H1 (cell line): Measurements from ENCODE around the gene DCDC1. TPM values are rescaled to one million over a fixed set of nuclear protein-coding genes. Genes with fewer than 3 reads are reported as not detected.

Experiments used
- CTCF ChIA-PET: fragments of 300-600 bp; sonication (Branson Sonifier 250); formaldehyde crosslinking; loops from one replicate; lab custom pipeline; 2021; ENCODE audit not compliant: partially characterized antibody; lab: Charles Lee
- POLR2A ChIA-PET: fragments of 300-600 bp; sonication (Branson Sonifier 250); formaldehyde crosslinking; loops from one replicate; lab custom pipeline; 2021; ENCODE audit warnings: inconsistent platforms; ENCODE audit not compliant: partially characterized antibody; lab: Charles Lee
- DNase-seq, 2 experiments: peaks; one replicate each; pipeline versions ENCODE4 v3.0.0 to v3.0.0-alpha.2; 2010 to 2022; ENCODE audit warnings: low spot score in 2 of 2, low read depth in 1 of 2, mixed read lengths in 1 of 2
- FAIRE-seq: peaks from 2 replicates; lab custom pipeline; 2011; peaks lifted over from hg19 to GRCh38; lab: Jason Lieb, UNC
- H2AFZ ChIP-seq: 2 replicates; pipeline ENCODE4 v1.8.1; 2012; ENCODE audit warnings: low read length, inconsistent platforms
- H2AK5ac ChIP-seq: 2 replicates; pipeline ENCODE4 v1.6.1; 2013; ENCODE audit warnings: low read depth, low read length
- H2BK120ac ChIP-seq: replicated peaks from 2 replicates; pipeline ENCODE3; 2013; ENCODE audit warnings: low read depth, low read length, inconsistent platforms
- H2BK12ac ChIP-seq: 2 replicates; pipeline ENCODE4 v1.6.1; 2013; ENCODE audit warnings: low read depth, low read length
- H2BK15ac ChIP-seq: 2 replicates; pipeline ENCODE4 v1.6.1; 2013; ENCODE audit warnings: low read length
- H2BK20ac ChIP-seq: 2 replicates; pipeline ENCODE4 v1.6.1; 2013; ENCODE audit warnings: low read length
- H2BK5ac ChIP-seq: 2 replicates; pipeline ENCODE4 v1.6.1; 2013; ENCODE audit warnings: low read depth, low read length
- H3K14ac ChIP-seq: 2 replicates; pipeline ENCODE4 v1.6.1; 2013; ENCODE audit warnings: inconsistent platforms; ENCODE audit not compliant: insufficient read length
- H3K18ac ChIP-seq: 2 replicates; pipeline ENCODE4 v1.6.1; 2013; ENCODE audit warnings: low read length; ENCODE audit errors: extremely low read depth
- H3K23ac ChIP-seq: 2 replicates; pipeline ENCODE4 v1.6.1; 2013; ENCODE audit warnings: inconsistent platforms; ENCODE audit not compliant: insufficient read length
- H3K23me2 ChIP-seq: 2 replicates; pipeline ENCODE4 v1.6.1; 2013; ENCODE audit warnings: low read depth, low read length
- H3K27ac ChIP-seq: 2 replicates; pipeline ENCODE4 v1.6.1; 2011; ENCODE audit warnings: low read depth, low read length, inconsistent platforms
- H3K27me3 ChIP-seq, 4 experiments: replicated peaks in 1 of 4; 1 replicate in 1 of 4; 2 replicates in 3 of 4; pipeline versions ENCODE4 v1.6.1 to v1.8.1; 2011 to 2013; ENCODE audit warnings: low read length in 3 of 4, mild to moderate bottlenecking in 3 of 4, inconsistent platforms in 2 of 4, mixed read lengths in 2 of 4, moderate library complexity in 1 of 4; ENCODE audit not compliant: control insufficient read depth in 3 of 4, insufficient read depth in 3 of 4; ENCODE audit errors: extremely low read depth in 1 of 4
- H3K36me3 ChIP-seq, 4 experiments: 2 replicates each; pipeline versions ENCODE4 v1.6.1 to v1.8.1; 2011 to 2013; ENCODE audit warnings: mild to moderate bottlenecking in 4 of 4, low read length in 3 of 4, moderate library complexity in 2 of 4, control low read depth in 1 of 4, inconsistent platforms in 1 of 4; ENCODE audit not compliant: insufficient read depth in 4 of 4, control insufficient read depth in 2 of 4
- H3K4ac ChIP-seq: replicated peaks from 2 replicates; pipeline ENCODE3; 2013; ENCODE audit warnings: low read length, low read depth, mixed read lengths, inconsistent platforms; ENCODE audit not compliant: insufficient read length
- H3K4me1 ChIP-seq, 4 experiments: replicated peaks in 1 of 4; 1 replicate in 1 of 4; 2 replicates in 3 of 4; pipeline versions ENCODE4 v1.6.1 to v1.8.1; 2011 to 2013; ENCODE audit warnings: low read length in 3 of 4, inconsistent platforms in 2 of 4, mixed read lengths in 1 of 4; ENCODE audit not compliant: insufficient read depth in 4 of 4, control insufficient read depth in 3 of 4
- H3K4me2 ChIP-seq, 2 experiments: 2 replicates each; pipeline versions ENCODE4 v1.6.1 to v1.8.1; 2011 to 2013; ENCODE audit warnings: low read depth in 2 of 2, low read length in 2 of 2, control low read depth in 1 of 2, inconsistent platforms in 1 of 2, mild to moderate bottlenecking in 1 of 2; ENCODE audit not compliant: insufficient read depth in 1 of 2
- H3K4me3 ChIP-seq, 4 experiments: fragments of 200-600, 300-600 bp in 1 of 4; sonication (generic), shearing (Covaris generic), sonication (Bioruptor Twin) in 1 of 4; 2 replicates each; pipeline versions ENCODE4 v1.5.1 to v1.8.1; 2011 to 2016; ENCODE audit warnings: low read length in 4 of 4, low read depth in 3 of 4, control low read depth in 2 of 4, inconsistent platforms in 2 of 4, mild to moderate bottlenecking in 2 of 4, mixed read lengths in 1 of 4, moderate library complexity in 1 of 4; ENCODE audit not compliant: insufficient read depth in 2 of 4; ENCODE audit errors: extremely low read depth in 1 of 4
- H3K56ac ChIP-seq: replicated peaks from 2 replicates; pipeline ENCODE3; 2013; ENCODE audit warnings: low read depth, mild to moderate bottlenecking, mixed read lengths, low read length, inconsistent platforms; ENCODE audit not compliant: insufficient read length
- H3K79me1 ChIP-seq: 2 replicates; pipeline ENCODE4 v1.6.1; 2013; ENCODE audit warnings: low read depth, low read length, control low read depth
- H3K79me2 ChIP-seq, 2 experiments: 2 replicates each; pipeline versions ENCODE4 v1.6.1 to v1.8.1; 2012 to 2013; ENCODE audit warnings: low read length in 2 of 2, mild to moderate bottlenecking in 2 of 2, inconsistent platforms in 1 of 2; ENCODE audit not compliant: insufficient read depth in 2 of 2, control insufficient read depth in 1 of 2
- H3K9ac ChIP-seq, 4 experiments: replicated peaks in 1 of 4; 1 replicate in 1 of 4; 2 replicates in 3 of 4; pipeline versions ENCODE4 v1.6.1 to v1.8.1; 2011 to 2013; ENCODE audit warnings: low read depth in 3 of 4, low read length in 3 of 4, control low read depth in 2 of 4, mild to moderate bottlenecking in 2 of 4, moderate library complexity in 2 of 4, inconsistent platforms in 1 of 4; ENCODE audit errors: extremely low read depth in 1 of 4
- H3K9me3 ChIP-seq, 2 experiments: 2 replicates each; pipeline versions ENCODE4 v1.6.1 to v1.8.1; 2012 to 2013; ENCODE audit warnings: mild to moderate bottlenecking in 2 of 2, moderate library complexity in 2 of 2, control low read depth in 1 of 2, inconsistent platforms in 1 of 2, low read depth in 1 of 2, low read length in 1 of 2, mixed read lengths in 1 of 2; ENCODE audit not compliant: insufficient read depth in 2 of 2
- H4K20me1 ChIP-seq, 2 experiments: replicated peaks in 1 of 2; 2 replicates each; pipeline versions ENCODE3 to v1.8.1; 2011 to 2013; ENCODE audit warnings: inconsistent platforms in 2 of 2, low read length in 2 of 2, mild to moderate bottlenecking in 1 of 2; ENCODE audit not compliant: insufficient read depth in 2 of 2, control insufficient read depth in 1 of 2
- H4K5ac ChIP-seq: 2 replicates; pipeline ENCODE4 v1.6.1; 2013; ENCODE audit warnings: low read length, low read depth, mixed read lengths, inconsistent platforms; ENCODE audit not compliant: insufficient read length
- H4K8ac ChIP-seq: 2 replicates; pipeline ENCODE4 v1.8.0; 2013; ENCODE audit warnings: mild to moderate bottlenecking, moderate library complexity, low read length, inconsistent platforms; ENCODE audit not compliant: insufficient read depth; ENCODE audit errors: extremely low read depth
- H4K91ac ChIP-seq: replicated peaks from 2 replicates; pipeline ENCODE3; 2013; ENCODE audit warnings: low read length, mixed read lengths, inconsistent platforms; ENCODE audit not compliant: insufficient read length
- HDAC2 ChIP-seq, 2 experiments: fragments of 300-600 bp in 1 of 2; sonication (generic) in 1 of 2; IDR thresholded peaks; 2 replicates each; pipeline ENCODE4 v1.6.1; 2011 to 2012; ENCODE audit warnings: low read depth in 2 of 2, low read length in 2 of 2, mild to moderate bottlenecking in 2 of 2, moderate library complexity in 2 of 2, borderline replicate concordance in 1 of 2, inconsistent platforms in 1 of 2
- SUZ12 ChIP-seq: fragments of 200-600 bp; sonication (generic); IDR thresholded peaks from 2 replicates; pipeline ENCODE4 v1.6.1; 2012; ENCODE audit warnings: mild to moderate bottlenecking, inconsistent platforms, low read length, moderate library complexity, mixed read lengths
- WGBS, 2 experiments: shearing (Covaris generic) in 1 of 2; methylation state at CpG; one replicate each; pipeline versions ENCODE4 v1.1.6 to v1.1.7; 2013 to 2015; ENCODE audit warnings: low lambda C conversion rate in 2 of 2, mixed read lengths in 2 of 2, inconsistent platforms in 1 of 2, low coverage in 1 of 2, missing lambda C conversion rate in 1 of 2; ENCODE audit not compliant: insufficient replicate concordance in 2 of 2, insufficient coverage in 1 of 2, insufficient read length in 1 of 2; ENCODE audit errors: extremely low coverage in 1 of 2, missing lambda C conversion rate in 1 of 2; 5-methylcytosine and 5-hydroxymethylcytosine counted together
- polyA plus RNA-seq, 7 experiments: library from polyadenylated mRNA; depleted of rRNA in 3 of 7; stranded (reverse) in 5 of 7; unstranded in 2 of 7; fragments of >200 nt in 5 of 7; fragments of 200-250 nt in 2 of 7; gene quantifications; 1 replicate in 5 of 7; 2 replicates in 1 of 7; 4 replicates in 1 of 7; pipeline versions ENCODE4 v1.2.1 to v1.2.3, GENCODE V29; 2011 to 2013; ENCODE audit warnings: missing spikeins in 2 of 7, mixed read lengths in 2 of 7
- total RNA-seq: library from RNA; stranded (reverse); fragmentation: NEBNext Ultra II Directional; extraction: Animal tissue kit (Norgen Biotek cat#: 25700); gene quantifications from 2 replicates; pipeline ENCODE4 v1.2.1, GENCODE V29; 2021

DCDC1 gene
- total and polyA plus RNA-seq, 2 of the 8 experiments (the other 6 are each of a cell fraction or from before 2014, with no cell fraction given): 0.15 to 0.56 TPM

GRCh38 chr11:31150011-31150410 is 219.5 kb downstream of the DCDC1 start:
- ChIA-PET CTCF (interaction anchor here (1.2 to 3.3 kb wide), 3 partner anchors 9 to 11 kb away, joined by 3 to 9 read pairs (median 9); no protein-coding TSS in a partner anchor), POLR2A (no interaction called here)
- Histone ChIP-seq H4K20me1 (no peaks in the 10 kb centered on the region), H3K4ac (no peak overlapping the region), H2BK5ac (no peak overlapping the region), H2BK20ac (no peak overlapping the region), H3K23me2 (no peaks in the 10 kb centered on the region; the same call in 1 of the 2 replicates), H4K8ac (no peak overlapping the region), H3K56ac (no peak overlapping the region), H3K18ac (no peak overlapping the region), H2AFZ (no peak overlapping the region), H3K4me1 (no peaks in the 10 kb centered on the region), H3K14ac (no peak overlapping the region), H3K79me1 (no peaks in the 10 kb centered on the region), H3K4me2 (no peak overlapping the region), H2AK5ac (no peak overlapping the region), H4K91ac (no peak overlapping the region), H2BK12ac (no peak overlapping the region), H3K27me3 (no peaks in the 10 kb centered on the region), H3K27ac (no peak overlapping the region), H4K5ac (no peak overlapping the region), H3K23ac (no peak overlapping the region), H3K36me3 (no peaks in the 10 kb centered on the region), H3K4me3 (no peak overlapping the region), H3K79me2 (no peaks in the 10 kb centered on the region), H2BK15ac (no peak overlapping the region), H3K9ac (no peak overlapping the region), H3K9me3 (no peaks in the 10 kb centered on the region; a peak in 1 of 4 replicates), H2BK120ac (no peak overlapping the region)
- no peak for DNase-seq
- FAIRE-seq: no peak
- 89% methylated on average over 2 of the region's 2 CpGs; no CpG with 5 or more reads in 1 of the 2 experiments for WGBS, 2 experiments
- TF ChIP-seq SUZ12 (no peak), HDAC2 (IDR thresholded peaks at IDR 0.05; ENCODE audit: borderline replicate concordance in 1 of 2, low read depth in 2 of 2, low read length in 2 of 2) (no peak)
